ENCODE data around the gene OR2T11. TPM values are rescaled to one million over a fixed set of nuclear protein-coding genes. Genes with fewer than 3 reads are reported as not detected.

Gene OR2T11
- total RNA-seq, 1 donor from 2014 or later, result not detected

- Histone ChIP-seq H3K9ac (no peak overlapping the region), H3K4me3 (no peak overlapping the region), H3K79me2 (ENCODE audit: low read depth) (no peaks in the 10 kb centered on the region), H3K36me3 (peaks cover 2% of the 10 kb centered on the region), H4K20me1 (ENCODE audit: low read depth) (no peaks in the 10 kb centered on the region), H3F3A (ENCODE audit: low read depth) (no peaks in the 10 kb centered on the region), H3K4me2 (no peak overlapping the region), H3K9me3 (ENCODE audit: low read depth) (peaks cover 36% of the 10 kb centered on the region), H3K27me3 (no peaks in the 10 kb centered on the region), H3K4me1 (no peaks in the 10 kb centered on the region), H3K27ac (no peak overlapping the region), H2AFZ (replicated peaks) (no peak overlapping the region)
- TF ChIP-seq, protein P1, sequence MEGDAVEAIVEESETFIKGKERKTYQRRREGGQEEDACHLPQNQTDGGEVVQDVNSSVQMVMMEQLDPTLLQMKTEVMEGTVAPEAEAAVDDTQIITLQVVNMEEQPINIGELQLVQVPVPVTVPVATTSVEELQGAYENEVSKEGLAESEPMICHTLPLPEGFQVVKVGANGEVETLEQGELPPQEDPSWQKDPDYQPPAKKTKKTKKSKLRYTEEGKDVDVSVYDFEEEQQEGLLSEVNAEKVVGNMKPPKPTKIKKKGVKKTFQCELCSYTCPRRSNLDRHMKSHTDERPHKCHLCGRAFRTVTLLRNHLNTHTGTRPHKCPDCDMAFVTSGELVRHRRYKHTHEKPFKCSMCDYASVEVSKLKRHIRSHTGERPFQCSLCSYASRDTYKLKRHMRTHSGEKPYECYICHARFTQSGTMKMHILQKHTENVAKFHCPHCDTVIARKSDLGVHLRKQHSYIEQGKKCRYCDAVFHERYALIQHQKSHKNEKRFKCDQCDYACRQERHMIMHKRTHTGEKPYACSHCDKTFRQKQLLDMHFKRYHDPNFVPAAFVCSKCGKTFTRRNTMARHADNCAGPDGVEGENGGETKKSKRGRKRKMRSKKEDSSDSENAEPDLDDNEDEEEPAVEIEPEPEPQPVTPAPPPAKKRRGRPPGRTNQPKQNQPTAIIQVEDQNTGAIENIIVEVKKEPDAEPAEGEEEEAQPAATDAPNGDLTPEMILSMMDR (IDR thresholded peaks at IDR 0.05), result no peak
- no peak for TF ChIP-seq EZH2 (IDR thresholded peaks at IDR 0.05)
- no peak for TF ChIP-seq EZH2phosphoT487 (IDR thresholded peaks at IDR 0.05)
- peaks cover 2% of the 10 kb centered on the region for H3K27me3 Mint-ChIP-seq (ENCODE audit: insufficient read depth, low read depth)
- no peak overlapping the region for H3K4me3 Mint-ChIP-seq
- H3K4me1 Mint-ChIP-seq, result no peaks in the 10 kb centered on the region
- H3K9me3 Mint-ChIP-seq, result peaks cover 10% of the 10 kb centered on the region
- DNase-seq (ENCODE audit: low spot score), result no peak
- no peak overlapping the region for H3K27ac Mint-ChIP-seq
- no peaks in the 10 kb centered on the region for H3K36me3 Mint-ChIP-seq
These were observed 42.2 kb downstream of the OR2T11 start for GRCh38 chr1:248592655-248593054.

- Mint-ChIP-seq H3K4me1 (no peaks in the 10 kb centered on the region), H3K27ac (no peak overlapping the region), H3K27me3 (ENCODE audit: insufficient read depth, low read depth) (peaks cover 2% of the 10 kb centered on the region), H3K4me3 (no peak overlapping the region), H3K36me3 (no peaks in the 10 kb centered on the region), H3K9me3 (peaks cover 13% of the 10 kb centered on the region)
- Histone ChIP-seq H3K4me3 (no peak overlapping the region), H3K4me1 (no peaks in the 10 kb centered on the region), H3F3A (ENCODE audit: low read depth) (no peaks in the 10 kb centered on the region), H3K36me3 (peaks cover 2% of the 10 kb centered on the region), H3K27ac (no peak overlapping the region), H3K27me3 (no peaks in the 10 kb centered on the region), H3K9ac (no peak overlapping the region), H4K20me1 (ENCODE audit: low read depth) (no peaks in the 10 kb centered on the region), H2AFZ (replicated peaks) (no peak overlapping the region), H3K79me2 (ENCODE audit: low read depth) (no peaks in the 10 kb centered on the region), H3K9me3 (ENCODE audit: low read depth) (peaks cover 52% of the 10 kb centered on the region), H3K4me2 (no peak overlapping the region)
- TF ChIP-seq, protein P1 (IDR thresholded peaks at IDR 0.05), result no peak
- TF ChIP-seq EZH2 (IDR thresholded peaks at IDR 0.05), result no peak
- no peak for TF ChIP-seq EZH2phosphoT487 (IDR thresholded peaks at IDR 0.05)
- no peak for DNase-seq (ENCODE audit: low spot score)
These were observed 44.8 kb downstream of the OR2T11 start for GRCh38 chr1:248590055-248590454.

DNA sequence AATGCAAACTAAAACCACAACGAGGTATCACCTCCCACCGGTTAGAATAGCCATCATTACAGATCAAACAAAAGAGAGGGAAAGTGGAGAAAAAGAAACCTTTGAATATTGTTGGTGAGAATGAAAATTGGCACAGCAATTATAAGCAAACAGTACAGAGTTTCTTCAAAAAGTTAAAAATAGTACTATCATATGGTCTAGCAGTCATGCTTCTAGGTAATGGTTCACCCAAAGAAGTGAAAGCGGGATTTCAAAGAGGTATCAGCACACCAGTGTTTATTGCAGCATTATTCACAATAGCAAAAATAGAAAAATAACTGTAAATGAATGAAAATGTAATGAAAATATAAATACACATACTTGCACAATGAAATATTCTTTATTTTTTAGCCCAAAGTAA, 45.6 kb downstream of the OR2T11 start:
- no peaks in the 10 kb centered on the region for H3K36me3 Mint-ChIP-seq
- peaks cover 2% of the 10 kb centered on the region for H3K27me3 Mint-ChIP-seq (ENCODE audit: insufficient read depth, low read depth)
- H2AFZ ChIP-seq (replicated peaks), result no peak overlapping the region
- H3K27ac ChIP-seq, result no peak overlapping the region
- H3K4me3 ChIP-seq, result no peak overlapping the region
- peaks cover 47% of the 10 kb centered on the region for H3K9me3 ChIP-seq (ENCODE audit: low read depth)
- no peaks in the 10 kb centered on the region for H3K27me3 ChIP-seq
- H3K9ac ChIP-seq, result no peak overlapping the region
- no peak overlapping the region for H3K27ac Mint-ChIP-seq
- TF ChIP-seq, protein P1 (IDR thresholded peaks at IDR 0.05), result no peak
- TF ChIP-seq EZH2 (IDR thresholded peaks at IDR 0.05), result no peak
- no peak for TF ChIP-seq EZH2phosphoT487 (IDR thresholded peaks at IDR 0.05)
- no peaks in the 10 kb centered on the region for H3F3A ChIP-seq (ENCODE audit: low read depth)
- H3K79me2 ChIP-seq (ENCODE audit: low read depth), result no peaks in the 10 kb centered on the region
- no peak overlapping the region for H3K4me2 ChIP-seq
- H3K4me1 Mint-ChIP-seq, result no peaks in the 10 kb centered on the region
- no peak for DNase-seq (ENCODE audit: low spot score)
- no peak overlapping the region for H3K4me3 Mint-ChIP-seq
- peaks cover 2% of the 10 kb centered on the region for H3K36me3 ChIP-seq
- H3K9me3 Mint-ChIP-seq, result peaks cover 16% of the 10 kb centered on the region
- H3K4me1 ChIP-seq, result no peaks in the 10 kb centered on the region
- no peaks in the 10 kb centered on the region for H4K20me1 ChIP-seq (ENCODE audit: low read depth)

All from neural progenitor cell (in vitro differentiated cells).